Heart left ventricle (tissue), 13 donors: ENCODE results near the gene SLC30A7.

Source experiments
- POLR2A ChIP-seq, 2 donors: fragments of 450-650 bp; IDR thresholded peaks; one replicate each; pipeline ENCODE4 v1.6.1; 2017; ENCODE audit warnings: antibody characterized with exemption in 2 of 2, mild to moderate bottlenecking in 2 of 2, moderate library complexity in 2 of 2
- TF ChIP-seq, protein P1 (sequence below), 12 donors: fragments of 200-600 bp; sonication (generic) in 4 of 12; IDR thresholded peaks; one replicate each; pipeline versions ENCODE4 v1.5.0 to v1.8.0; 2018 to 2022; ENCODE audit warnings: antibody characterized with exemption in 12 of 12, mild to moderate bottlenecking in 5 of 12
- donor health status: ischemic (EF 13 %, LVEDD 7.1; RV severe dilation, severe dysfunction).
- donor health status: DM: no; HTN: yes; CAD: no.
- donor health status: DM: no; HTN: no; CAD: no.
- donor health status: ischemic (EF 25% LVEDD 6.9; RV normal size, moderate dysfunction).
- donor health status: ischemic (EF 25% LVEDD 5.7; RV mildly dilated, moderate dysfunction).
- donor health status: ischemic (EF 35%, LVEDD 5.7; RV mildly dilated, moderate dysfunction).
- donor health status: nonischemic (EF 11% LVEDD 7.7; RV severe dilation, severe dysfunction).
- donor health status: DM: yes; HTN: yes; CAD: no.
- donor health status: PGD.
- donor health status: ischemic (EF 29% LVEDD 5.4; RV normal size, mild dysfunction).
- donor health status: nonischemic (EF 23%, LVEDD 6.1; RV moderate dilation, normal function).

- TF ChIP-seq, protein P1, sequence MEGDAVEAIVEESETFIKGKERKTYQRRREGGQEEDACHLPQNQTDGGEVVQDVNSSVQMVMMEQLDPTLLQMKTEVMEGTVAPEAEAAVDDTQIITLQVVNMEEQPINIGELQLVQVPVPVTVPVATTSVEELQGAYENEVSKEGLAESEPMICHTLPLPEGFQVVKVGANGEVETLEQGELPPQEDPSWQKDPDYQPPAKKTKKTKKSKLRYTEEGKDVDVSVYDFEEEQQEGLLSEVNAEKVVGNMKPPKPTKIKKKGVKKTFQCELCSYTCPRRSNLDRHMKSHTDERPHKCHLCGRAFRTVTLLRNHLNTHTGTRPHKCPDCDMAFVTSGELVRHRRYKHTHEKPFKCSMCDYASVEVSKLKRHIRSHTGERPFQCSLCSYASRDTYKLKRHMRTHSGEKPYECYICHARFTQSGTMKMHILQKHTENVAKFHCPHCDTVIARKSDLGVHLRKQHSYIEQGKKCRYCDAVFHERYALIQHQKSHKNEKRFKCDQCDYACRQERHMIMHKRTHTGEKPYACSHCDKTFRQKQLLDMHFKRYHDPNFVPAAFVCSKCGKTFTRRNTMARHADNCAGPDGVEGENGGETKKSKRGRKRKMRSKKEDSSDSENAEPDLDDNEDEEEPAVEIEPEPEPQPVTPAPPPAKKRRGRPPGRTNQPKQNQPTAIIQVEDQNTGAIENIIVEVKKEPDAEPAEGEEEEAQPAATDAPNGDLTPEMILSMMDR (IDR thresholded peaks at IDR 0.05) = no peak
- no peak for TF ChIP-seq POLR2A (IDR thresholded peaks at IDR 0.05)
Observed at GRCh38 chr1:100924991-100925390, 29.1 kb downstream of the SLC30A7 start.
